HepG2 (cell line): ENCODE data around the gene NEURL4. TPM values are rescaled to one million over a fixed set of nuclear protein-coding genes. Genes with fewer than 3 reads are reported as not detected.

Experiments used
- BORCS8-MEF2B ChIP-seq: sonication (generic); formaldehyde crosslinking; IDR thresholded peaks from 2 replicates; pipeline ENCODE4 v1.8.0; 2022; ENCODE audit warnings: mild to moderate bottlenecking, missing genetic modification reagents
- EP300 ChIP-seq, 3 experiments: sonication (generic) in 1 of 3; formaldehyde crosslinking in 1 of 3; IDR thresholded peaks; 2 replicates each; pipeline versions ENCODE4 v1.5.1 to v1.6.1; 2011 to 2020; ENCODE audit warnings: low read depth in 2 of 3, low read length in 2 of 3, borderline replicate concordance in 1 of 3, improper control_type of control experiment in 1 of 3, mild to moderate bottlenecking in 1 of 3, missing genetic modification reagents in 1 of 3, moderate library complexity in 1 of 3
- FOXK2 ChIP-seq: fragments of 450-650 bp; IDR thresholded peaks from 2 replicates; pipeline ENCODE4 v1.6.1; 2016
- FOXO1 ChIP-seq: sonication (generic); formaldehyde crosslinking; IDR thresholded peaks from 2 replicates; pipeline ENCODE4 v1.4.0; 2020; ENCODE audit warnings: missing genetic modification reagents
- GMEB1 ChIP-seq: sonication (generic); formaldehyde crosslinking; IDR thresholded peaks from 2 replicates; pipeline ENCODE4 v1.5.1; 2020; ENCODE audit warnings: missing genetic modification reagents, mild to moderate bottlenecking, borderline replicate concordance
- HNF1B ChIP-seq: sonication (generic); formaldehyde crosslinking; IDR thresholded peaks from 2 replicates; pipeline ENCODE4 v1.5.1; 2020; ENCODE audit warnings: mild to moderate bottlenecking, moderate library complexity, missing genetic modification reagents
- HNRNPH1 ChIP-seq: fragments of 200-400 bp; formaldehyde crosslinking; optimal IDR thresholded peaks from 2 replicates; pipeline ENCODE3; 2017; ENCODE audit warnings: mild to moderate bottlenecking, low read depth, low read length
- NFYC ChIP-seq: IDR thresholded peaks from 2 replicates; pipeline ENCODE4 v1.6.1; 2016; ENCODE audit warnings: missing genetic modification reagents, missing compliant biosample characterization
- SNAPC4 ChIP-seq: sonication (generic); formaldehyde crosslinking; IDR thresholded peaks from 2 replicates; pipeline ENCODE4 v1.4.0; 2020; ENCODE audit warnings: mild to moderate bottlenecking, missing genetic modification reagents
- TEAD3 ChIP-seq: optimal IDR thresholded peaks from 2 replicates; pipeline ENCODE3; 2016; ENCODE audit warnings: borderline replicate concordance
- TSC22D2 ChIP-seq: sonication (generic); formaldehyde crosslinking; IDR thresholded peaks from 2 replicates; pipeline ENCODE4 v1.5.1; 2020; ENCODE audit warnings: missing genetic modification reagents, mild to moderate bottlenecking, borderline replicate concordance
- ZNF337 ChIP-seq: sonication (generic); formaldehyde crosslinking; IDR thresholded peaks from 2 replicates; pipeline ENCODE4 v1.5.1; 2020; ENCODE audit warnings: missing genetic modification reagents, low read depth, mild to moderate bottlenecking, borderline replicate concordance
- ZNF484 ChIP-seq: sonication (generic); formaldehyde crosslinking; IDR thresholded peaks from 2 replicates; pipeline ENCODE4 v1.5.1; 2020; ENCODE audit warnings: mild to moderate bottlenecking, low read depth, missing genetic modification reagents, borderline replicate concordance
- ZNF724P ChIP-seq: sonication (generic); formaldehyde crosslinking; IDR thresholded peaks from 2 replicates; pipeline ENCODE4 v1.8.0; 2022; ENCODE audit warnings: missing genetic modification reagents, borderline replicate concordance
- polyA plus RNA-seq, 8 experiments: library from polyadenylated mRNA; depleted of rRNA in 3 of 8; stranded (reverse) in 7 of 8; unstranded in 1 of 8; fragments of >200 nt; fragmentation: Illumina TruSeq in 4 of 8; extraction: Trizol in 4 of 8; gene quantifications; 2 replicates each; pipeline versions ENCODE4 v1.2.1 to v1.2.3, GENCODE V29; 2011 to 2016; ENCODE audit warnings: low read depth in 4 of 8, missing spikeins in 1 of 8, mixed read lengths in 1 of 8; ENCODE audit not compliant: insufficient read depth in 1 of 8
- total RNA-seq, 5 experiments: library from RNA; depleted of rRNA; stranded (reverse); fragments of >200 nt; fragmentation: Illumina TruSeq; extraction: Trizol; gene quantifications; 2 replicates each; pipeline ENCODE4 v1.2.3, GENCODE V29; 2016; ENCODE audit warnings: low read depth in 1 of 5
- TF ChIP-seq, protein P1 (sequence below): sonication (generic); formaldehyde crosslinking; conservative IDR thresholded peaks from 2 replicates; pipeline ENCODE4 v1.8.0; 2022; ENCODE audit warnings: low read depth, missing genetic modification reagents

NEURL4 gene
- total and polyA plus RNA-seq, 2 of the 13 experiments (the other 11 are each of a cell fraction or from before 2014, with no cell fraction given), result 14.8 to 15.7 TPM

GRCh38 chr17:7351665-7352502 is 22.7 kb upstream of the NEURL4 start, which contains the start of gene KCTD11 (continued):
- TF ChIP-seq SNAPC4 (CRISPR knock-in tag) (no peak), BORCS8-MEF2B (CRISPR knock-in tag) (0 out of 2 replicates have a peak, but pooled peaks have one; percentile 25), ZNF337 (CRISPR knock-in tag) (no peak), TEAD3 (CRISPR knock-in tag) (peak; percentile 91), GMEB1 (CRISPR knock-in tag) (peak; percentile 64; the same call in 1 of the 2 replicates), NFYC (CRISPR knock-in tag) (no peak), TSC22D2 (CRISPR knock-in tag) (no peak), HNF1B (no peak), ZNF484 (CRISPR knock-in tag) (no peak), ZNF724P (CRISPR knock-in tag) (no peak), HNRNPH1 (no peak), FOXK2 (no peak), EP300 (IDR thresholded peaks at IDR 0.05; ENCODE audit: low read depth in 2 of 2, low read length in 2 of 2) (no peak), EP300 (CRISPR knock-in tag; IDR thresholded peaks at IDR 0.05; ENCODE audit: borderline replicate concordance) (no peak; the same call in 1 of the 2 replicates), FOXO1 (CRISPR knock-in tag) (no peak; the same call in 1 of the 2 replicates)
- TF ChIP-seq, protein P1, sequence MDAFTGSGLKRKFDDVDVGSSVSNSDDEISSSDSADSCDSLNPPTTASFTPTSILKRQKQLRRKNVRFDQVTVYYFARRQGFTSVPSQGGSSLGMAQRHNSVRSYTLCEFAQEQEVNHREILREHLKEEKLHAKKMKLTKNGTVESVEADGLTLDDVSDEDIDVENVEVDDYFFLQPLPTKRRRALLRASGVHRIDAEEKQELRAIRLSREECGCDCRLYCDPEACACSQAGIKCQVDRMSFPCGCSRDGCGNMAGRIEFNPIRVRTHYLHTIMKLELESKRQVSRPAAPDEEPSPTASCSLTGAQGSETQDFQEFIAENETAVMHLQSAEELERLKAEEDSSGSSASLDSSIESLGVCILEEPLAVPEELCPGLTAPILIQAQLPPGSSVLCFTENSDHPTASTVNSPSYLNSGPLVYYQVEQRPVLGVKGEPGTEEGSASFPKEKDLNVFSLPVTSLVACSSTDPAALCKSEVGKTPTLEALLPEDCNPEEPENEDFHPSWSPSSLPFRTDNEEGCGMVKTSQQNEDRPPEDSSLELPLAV (CRISPR knock-in tag), result no peak
